ENCODE results near the gene CSRNP3. TPM values are rescaled to one million over a fixed set of nuclear protein-coding genes. Genes with fewer than 3 reads are reported as not detected.

CSRNP3 gene
- total RNA-seq, 6 donors from 2014 or later = 0.46 to 4.1 (median 1.5) TPM

DNA sequence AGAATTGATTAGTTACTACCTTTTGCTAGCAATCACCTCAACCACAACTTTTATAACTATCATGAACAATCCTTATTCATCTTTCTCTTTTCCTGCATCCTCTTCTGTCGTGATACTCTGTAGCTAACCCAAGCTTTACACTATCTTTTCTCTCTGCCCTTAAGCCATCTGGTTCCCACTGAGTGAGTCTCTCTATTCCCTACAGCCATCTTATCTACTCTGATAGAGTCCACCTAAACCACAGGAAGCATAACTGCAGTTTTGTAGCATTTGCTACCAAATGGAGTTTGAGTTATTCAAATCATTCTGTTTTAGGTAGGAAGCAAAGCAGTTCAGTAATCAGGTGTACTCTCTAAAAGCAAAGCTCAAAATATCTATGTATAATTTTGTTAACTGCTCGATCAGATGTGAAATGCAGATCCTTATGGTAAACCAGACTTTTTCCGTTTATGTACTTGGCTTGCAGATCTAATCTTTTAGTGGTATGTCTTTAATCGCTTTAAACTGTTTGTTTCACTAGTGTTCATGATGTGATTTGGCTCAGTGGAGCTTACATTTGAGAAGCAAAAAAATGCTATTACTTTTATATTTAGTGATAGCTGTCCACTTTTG is 91.0 kb downstream of the CSRNP3 start:
- no peak for DNase-seq

DNA sequence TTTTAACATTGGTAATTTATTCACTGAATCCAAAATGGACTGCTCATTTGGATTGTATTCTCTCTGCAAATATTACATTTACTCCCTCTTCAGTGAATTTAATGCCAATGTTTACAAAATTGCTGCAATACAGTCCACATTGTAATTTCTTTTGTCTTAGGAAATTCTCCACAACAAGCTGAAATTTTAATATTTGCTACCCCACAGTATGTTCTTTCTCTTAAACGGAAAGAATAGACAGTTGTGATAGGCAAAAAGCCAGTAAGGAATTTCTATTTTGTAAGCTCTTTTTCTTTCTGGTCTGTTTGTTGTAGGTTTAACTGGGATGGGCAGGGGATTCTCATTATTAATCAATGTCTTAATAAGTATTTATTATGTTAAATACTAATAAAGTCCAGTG is 92.0 kb downstream of the CSRNP3 start:
- H3K9me3 ChIP-seq = no peaks in the 10 kb centered on the region
- ATAC-seq (ENCODE audit: low FRiP score in 2 of 2) (no peak), DNase-seq (no peak)
- H3K27ac ChIP-seq = no peak overlapping the region
- no peak for TF ChIP-seq POLR2A (IDR thresholded peaks at IDR 0.05)
- no peak for TF ChIP-seq POLR2AphosphoS5 (IDR thresholded peaks at IDR 0.05)
- TF ChIP-seq, protein P1, sequence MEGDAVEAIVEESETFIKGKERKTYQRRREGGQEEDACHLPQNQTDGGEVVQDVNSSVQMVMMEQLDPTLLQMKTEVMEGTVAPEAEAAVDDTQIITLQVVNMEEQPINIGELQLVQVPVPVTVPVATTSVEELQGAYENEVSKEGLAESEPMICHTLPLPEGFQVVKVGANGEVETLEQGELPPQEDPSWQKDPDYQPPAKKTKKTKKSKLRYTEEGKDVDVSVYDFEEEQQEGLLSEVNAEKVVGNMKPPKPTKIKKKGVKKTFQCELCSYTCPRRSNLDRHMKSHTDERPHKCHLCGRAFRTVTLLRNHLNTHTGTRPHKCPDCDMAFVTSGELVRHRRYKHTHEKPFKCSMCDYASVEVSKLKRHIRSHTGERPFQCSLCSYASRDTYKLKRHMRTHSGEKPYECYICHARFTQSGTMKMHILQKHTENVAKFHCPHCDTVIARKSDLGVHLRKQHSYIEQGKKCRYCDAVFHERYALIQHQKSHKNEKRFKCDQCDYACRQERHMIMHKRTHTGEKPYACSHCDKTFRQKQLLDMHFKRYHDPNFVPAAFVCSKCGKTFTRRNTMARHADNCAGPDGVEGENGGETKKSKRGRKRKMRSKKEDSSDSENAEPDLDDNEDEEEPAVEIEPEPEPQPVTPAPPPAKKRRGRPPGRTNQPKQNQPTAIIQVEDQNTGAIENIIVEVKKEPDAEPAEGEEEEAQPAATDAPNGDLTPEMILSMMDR (IDR thresholded peaks at IDR 0.05) = no peak
- TF ChIP-seq EP300 (IDR thresholded peaks at IDR 0.05) = no peak
- no peaks in the 10 kb centered on the region for H3K4me1 ChIP-seq
- H3K27me3 ChIP-seq = no peaks in the 10 kb centered on the region
- 67 to 69% methylated on average over 1 of the region's 1 CpG for WGBS, 2 donors
- no peak overlapping the region for H3K4me3 ChIP-seq
- H3K36me3 ChIP-seq = no peaks in the 10 kb centered on the region

More for the DNA sequence above, 91.0 kb downstream of the CSRNP3 start:
- H3K27me3 ChIP-seq = no peaks in the 10 kb centered on the region
- TF ChIP-seq EP300 (IDR thresholded peaks at IDR 0.05) = no peak
- H3K9me3 ChIP-seq = no peaks in the 10 kb centered on the region
- H3K36me3 ChIP-seq = no peaks in the 10 kb centered on the region
- no peak overlapping the region for H3K27ac ChIP-seq
- 78 to 90% methylated on average over 4 of the region's 4 CpGs for WGBS, 2 donors
- H3K4me1 ChIP-seq = no peaks in the 10 kb centered on the region
- no peak overlapping the region for H3K4me3 ChIP-seq
- ATAC-seq (ENCODE audit: low FRiP score in 2 of 2) = no peak

DNA sequence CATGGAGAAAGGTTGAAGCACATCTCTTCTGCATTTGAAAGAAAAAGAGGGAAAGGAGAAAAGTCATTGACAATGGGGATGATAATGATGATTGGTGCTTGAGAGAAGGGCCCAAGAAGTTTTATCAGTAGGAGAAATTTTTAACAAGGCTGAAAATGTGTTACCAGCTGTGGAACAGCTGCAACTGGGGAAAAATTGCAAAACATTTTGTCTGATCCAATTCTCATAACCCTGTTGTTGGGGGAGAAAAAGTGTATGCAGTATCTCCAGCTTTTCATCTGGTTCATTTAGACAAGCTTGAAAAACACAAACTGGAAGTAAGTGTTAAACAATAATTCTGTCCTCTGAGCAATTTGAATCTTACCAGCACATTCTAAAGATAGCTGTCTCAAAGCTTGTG is 92.7 kb downstream of the CSRNP3 start:
- H3K36me3 ChIP-seq = no peaks in the 10 kb centered on the region
- no peak overlapping the region for H3K4me3 ChIP-seq
- H3K27ac ChIP-seq = no peak overlapping the region
- no peak for ATAC-seq (ENCODE audit: low FRiP score in 2 of 2)
- no peak for DNase-seq
- H3K4me1 ChIP-seq = no peaks in the 10 kb centered on the region
- H3K27me3 ChIP-seq = no peaks in the 10 kb centered on the region
- H3K9me3 ChIP-seq = no peaks in the 10 kb centered on the region
- TF ChIP-seq, protein P1 (IDR thresholded peaks at IDR 0.05) = no peak
- TF ChIP-seq POLR2AphosphoS5 (IDR thresholded peaks at IDR 0.05) = peak in 1 of 2 donors; percentile 24

DNA sequence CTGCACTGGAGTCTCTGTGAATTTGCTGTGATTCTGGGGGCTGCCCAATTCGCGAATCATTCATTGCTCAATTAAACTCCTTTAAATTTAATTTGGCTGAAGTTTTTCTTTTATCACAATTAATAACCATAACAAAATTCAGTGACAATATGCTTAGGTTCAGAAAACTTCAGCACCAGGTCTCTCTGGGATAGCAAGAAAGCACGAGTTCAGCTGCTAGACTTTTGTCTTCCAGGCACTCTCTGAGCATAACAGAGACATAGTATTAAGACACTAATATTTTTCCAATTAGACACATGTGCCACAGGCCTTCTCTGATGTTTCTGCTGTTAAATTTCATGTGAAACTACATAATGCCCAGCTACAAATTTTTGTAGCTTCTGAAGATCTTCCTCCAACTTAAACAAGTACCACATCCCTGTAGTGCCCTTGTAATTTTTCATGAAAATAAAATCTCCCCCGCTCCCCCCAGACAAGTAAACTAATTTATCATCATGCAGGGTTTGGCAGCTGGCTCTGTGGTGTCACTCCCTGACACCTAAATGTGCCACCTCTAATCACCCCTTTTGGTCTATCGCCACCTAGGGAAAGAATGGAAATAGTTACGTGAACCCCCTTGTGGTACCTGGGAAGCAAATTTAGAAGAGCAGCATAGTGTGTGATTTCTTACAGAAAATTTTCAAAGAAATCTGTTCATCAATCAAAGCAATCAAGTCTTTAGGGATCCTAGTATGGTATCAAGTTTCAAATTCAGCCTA is 94.1 kb downstream of the CSRNP3 start:
- TF ChIP-seq POLR2A (IDR thresholded peaks at IDR 0.05) (no peak), POLR2AphosphoS5 (IDR thresholded peaks at IDR 0.05) (no peak), EP300 (IDR thresholded peaks at IDR 0.05) (no peak)
- TF ChIP-seq, protein P1 (IDR thresholded peaks at IDR 0.05) = no peak
- WGBS, 2 donors = 91% methylated on average over 6 of the region's 6 CpGs
- no peaks in the 10 kb centered on the region for H3K4me1 ChIP-seq
- DNase-seq (no peak), ATAC-seq (ENCODE audit: low FRiP score in 2 of 2) (no peak)
- H3K4me3 ChIP-seq = no peak overlapping the region
- H3K27me3 ChIP-seq = no peaks in the 10 kb centered on the region
- no peak overlapping the region for H3K27ac ChIP-seq
- H3K9me3 ChIP-seq = no peaks in the 10 kb centered on the region
- H3K36me3 ChIP-seq = no peaks in the 10 kb centered on the region

DNA sequence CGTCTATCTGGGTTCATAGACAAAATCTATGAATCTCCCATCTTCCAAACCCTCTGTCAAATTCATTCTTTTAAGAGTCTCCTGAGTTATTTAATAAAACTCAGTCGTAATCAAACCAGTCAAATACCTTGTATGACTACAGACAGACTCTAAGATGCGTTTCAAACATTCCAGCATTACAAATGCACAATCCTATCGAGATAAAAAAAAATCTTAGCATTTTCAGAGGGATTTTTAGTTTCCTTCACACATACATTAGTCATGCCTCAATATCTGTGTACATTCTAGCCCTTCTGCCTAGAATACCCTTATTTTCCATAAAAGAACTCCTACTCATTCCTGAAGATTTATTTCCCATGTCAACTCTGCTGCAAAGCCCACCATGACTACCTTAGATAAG is 96.5 kb downstream of the CSRNP3 start:
- 85 to 89% methylated on average over 4 of the region's 4 CpGs for WGBS, 2 donors
- no peak overlapping the region for H3K27ac ChIP-seq
- H3K36me3 ChIP-seq = no peaks in the 10 kb centered on the region
- no peaks in the 10 kb centered on the region for H3K27me3 ChIP-seq
- TF ChIP-seq EP300 (IDR thresholded peaks at IDR 0.05) (no peak), POLR2A (IDR thresholded peaks at IDR 0.05) (no peak), POLR2AphosphoS5 (IDR thresholded peaks at IDR 0.05) (no peak)
- TF ChIP-seq, protein P1 (IDR thresholded peaks at IDR 0.05) = no peak
- ATAC-seq (ENCODE audit: low FRiP score in 2 of 2) (no peak), DNase-seq (no peak)
- no peak overlapping the region for H3K4me3 ChIP-seq
- no peaks in the 10 kb centered on the region for H3K4me1 ChIP-seq
- no peaks in the 10 kb centered on the region for H3K9me3 ChIP-seq

Measured in upper lobe of left lung (tissue), 6 donors.